ENCODE measurements around the gene MEIS1.

GRCh38 chr2:66536997-66537396, 102.1 kb downstream of the MEIS1 start:
- TF ChIP-seq CTCF (conservative IDR thresholded peaks at IDR 0.05) (no peak), EZH2 (IDR thresholded peaks at IDR 0.05; ENCODE audit: low read depth) (no peak)
